Keratinocyte (primary cell): ENCODE measurements around the gene B3GNT9. TPM values are rescaled to one million over a fixed set of nuclear protein-coding genes. Genes with fewer than 3 reads are reported as not detected.
A peak's percentile ranks its signal among the peaks of the same experiment; 100 is the strongest.

Experiments
- DNase-seq: peaks from one replicate; pipeline ENCODE4 v3.0.0-alpha.2; 2011; ENCODE audit warnings: low read depth, missing footprints, low spot score
- FAIRE-seq: peaks from 2 replicates; lab custom pipeline; 2011; peaks lifted over from hg19 to GRCh38; lab: Jason Lieb, UNC
- H2AFZ ChIP-seq: 2 replicates; pipeline ENCODE4 v1.6.0; 2012; ENCODE audit warnings: low read length, control low read depth, inconsistent platforms; ENCODE audit not compliant: control insufficient read depth
- H3K27ac ChIP-seq: 2 replicates; pipeline ENCODE4 v1.5.1; 2011; ENCODE audit warnings: low read length; ENCODE audit not compliant: control insufficient read depth, insufficient read depth
- H3K27me3 ChIP-seq: 3 replicates; pipeline ENCODE4 v1.6.0; 2011; ENCODE audit warnings: low read length; ENCODE audit not compliant: control insufficient read depth, insufficient read depth; ENCODE audit errors: extremely low read depth
- H3K36me3 ChIP-seq, 2 experiments: 2 replicates in 1 of 2; 3 replicates in 1 of 2; pipeline ENCODE4 v1.5.1; 2011; ENCODE audit warnings: low read length in 2 of 2, mild to moderate bottlenecking in 1 of 2; ENCODE audit not compliant: control insufficient read depth in 2 of 2, insufficient read depth in 2 of 2; ENCODE audit errors: extremely low read depth in 1 of 2
- H3K4me1 ChIP-seq: 3 replicates; pipeline ENCODE4 v1.5.1; 2011; ENCODE audit warnings: low read length; ENCODE audit not compliant: control insufficient read depth, insufficient read depth; ENCODE audit errors: extremely low read depth
- H3K4me2 ChIP-seq: 3 replicates; pipeline ENCODE4 v1.6.0; 2011; ENCODE audit warnings: low read depth, low read length; ENCODE audit not compliant: control insufficient read depth, insufficient read depth; ENCODE audit errors: extremely low read depth
- H3K4me3 ChIP-seq, 3 experiments: fragments of 200-600 bp in 1 of 3; sonication (generic) in 1 of 3; 2 replicates in 2 of 3; 3 replicates in 1 of 3; pipeline ENCODE4 v1.5.1; 2011 to 2016; ENCODE audit warnings: low read length in 3 of 3, mild to moderate bottlenecking in 3 of 3, control low read depth in 2 of 3, inconsistent platforms in 1 of 3, low read depth in 1 of 3, mixed read lengths in 1 of 3, mixed run types in 1 of 3, moderate library complexity in 1 of 3; ENCODE audit not compliant: control insufficient read depth in 2 of 3, insufficient read depth in 2 of 3; ENCODE audit errors: extremely low read depth in 1 of 3
- H3K79me2 ChIP-seq: 2 replicates; pipeline ENCODE4 v1.6.0; 2012; ENCODE audit warnings: low read length; ENCODE audit not compliant: control insufficient read depth, insufficient read depth
- H3K9ac ChIP-seq: 3 replicates; pipeline ENCODE4 v1.6.0; 2011; ENCODE audit warnings: low read length; ENCODE audit not compliant: control insufficient read depth, insufficient read depth; ENCODE audit errors: extremely low read depth
- H3K9me1 ChIP-seq: 3 replicates; pipeline ENCODE4 v1.6.0; 2011; ENCODE audit warnings: low read length; ENCODE audit not compliant: control insufficient read depth, insufficient read depth; ENCODE audit errors: extremely low read depth
- H3K9me3 ChIP-seq: 2 replicates; pipeline ENCODE4 v1.5.1; 2012; ENCODE audit warnings: low read depth, low read length; ENCODE audit not compliant: control insufficient read depth
- H4K20me1 ChIP-seq: 3 replicates; pipeline ENCODE4 v1.6.0; 2011; ENCODE audit warnings: low read length; ENCODE audit not compliant: control insufficient read depth, insufficient read depth; ENCODE audit errors: extremely low read depth
- CTCF ChIP-seq, 3 experiments: IDR thresholded peaks in 1 of 3; conservative IDR thresholded peaks in 1 of 3; optimal IDR thresholded peaks in 1 of 3; 2 replicates in 2 of 3; 3 replicates in 1 of 3; pipeline versions ENCODE3 to v1.5.1; 2011; ENCODE audit warnings: low read length in 3 of 3, mild to moderate bottlenecking in 3 of 3, moderate library complexity in 2 of 3, control low read depth in 1 of 3, inconsistent platforms in 1 of 3; ENCODE audit not compliant: insufficient read depth in 2 of 3; ENCODE audit errors: extremely low read depth in 1 of 3
- EZH2 ChIP-seq: IDR thresholded peaks from one replicate; pipeline ENCODE4 v1.6.1; 2012; ENCODE audit warnings: inconsistent platforms, mild to moderate bottlenecking, low read length, moderate library complexity
- dilution Hi-C: fragments of 300-500 bp; cut with MboI; formaldehyde crosslinking; loops from one replicate; pipeline ENCODE4 v1.7.0; 2020; ENCODE audit warnings: low sequenced_read_pairs; ENCODE audit not compliant: extremely low pct_ligation_motif_present
- polyA plus RNA-seq, 5 experiments: library from polyadenylated mRNA; depleted of rRNA in 3 of 5; stranded (reverse) in 3 of 5; stranded (forward) in 1 of 5; unstranded in 1 of 5; fragments of >200 nt; gene quantifications; 1 replicate in 1 of 5; 2 replicates in 3 of 5; 3 replicates in 1 of 5; pipeline versions ENCODE4 v1.2.1 to v1.2.3, GENCODE V29; 2011 to 2012; ENCODE audit warnings: missing spikeins in 2 of 5, low read depth in 1 of 5, low replicate concordance in 1 of 5

Gene B3GNT9
- polyA plus RNA-seq, 1 donor (not counting 4 experiments of a cell fraction or from before 2014, with no cell fraction given) = 2.6 TPM

- Histone ChIP-seq H3K9me1 (peaks cover 2% of the 10 kb centered on the region), H3K27ac (no peak overlapping the region), H3K4me3 (peak overlapping the region in 2 of 3 experiments; percentile 47 to 85), H3K4me2 (peak overlapping the region; percentile 69), H3K9ac (peak overlapping the region; percentile 89), H3K4me1 (peaks cover 15% of the 10 kb centered on the region), H4K20me1 (peaks cover 4% of the 10 kb centered on the region), H3K36me3 (peaks cover 22 to 31% of the 10 kb centered on the region in 2 experiments), H2AFZ (peak overlapping the region; percentile 65), H3K79me2 (peaks cover 41% of the 10 kb centered on the region), H3K27me3 (no peaks in the 10 kb centered on the region), H3K9me3 (no peaks in the 10 kb centered on the region)
- FAIRE-seq = no peak
- no peak for DNase-seq
- dilution Hi-C loops = no loop called here
- no peak for TF ChIP-seq EZH2
- TF ChIP-seq CTCF (optimal IDR thresholded peaks at IDR 0.05 in 1 of 3, IDR thresholded peaks at IDR 0.05 in 1 of 3, conservative IDR thresholded peaks at IDR 0.05 in 1 of 3; ENCODE audit: extremely low read depth in 1 of 3, insufficient read depth in 2 of 3, low read length in 3 of 3) = no peak
Measured at GRCh38 chr16:67191411-67191994, 40.7 kb upstream of the B3GNT9 start.

- Histone ChIP-seq H3K4me3 (no peak overlapping the region), H3K27me3 (no peaks in the 10 kb centered on the region), H3K4me2 (no peak overlapping the region), H3K79me2 (peaks cover 36% of the 10 kb centered on the region), H3K9ac (no peak overlapping the region), H3K9me1 (peaks cover 4% of the 10 kb centered on the region), H3K9me3 (no peaks in the 10 kb centered on the region), H2AFZ (no peak overlapping the region), H3K27ac (no peak overlapping the region), H4K20me1 (peaks cover 4% of the 10 kb centered on the region), H3K4me1 (peaks cover 15% of the 10 kb centered on the region), H3K36me3 (peaks cover 17 to 23% of the 10 kb centered on the region in 2 experiments)
- no peak for TF ChIP-seq CTCF (optimal IDR thresholded peaks at IDR 0.05 in 1 of 3, IDR thresholded peaks at IDR 0.05 in 1 of 3, conservative IDR thresholded peaks at IDR 0.05 in 1 of 3; ENCODE audit: extremely low read depth in 1 of 3, insufficient read depth in 2 of 3, low read length in 3 of 3)
- no peak for TF ChIP-seq EZH2
- dilution Hi-C loops = no loop called here
- no peak for FAIRE-seq
- DNase-seq = no peak
Measured at GRCh38 chr16:67190448-67191399, 39.9 kb upstream of the B3GNT9 start.
